HG03439 (cell line): ENCODE measurements around the gene C1orf226.
"Not testable (repeated sequence)": the region's sequence is repeated elsewhere in the genome, so short reads cannot be mapped to it uniquely, and the experiment has no call there.

Experiments used
- ATAC-seq: cut with Tn5 transposase; IDR thresholded peaks from one replicate; pipeline ENCODE4 v1.9.1; 2021; ENCODE audit warnings: mild to moderate bottlenecking, moderate library complexity; ENCODE audit not compliant: unreplicated experiment

C1orf226 gene

GRCh38 chr1:162381383-162381782 is at the start of gene C1orf226:
Gene C1orf226, plus strand, starts transcription at chr1:162381728. Its CDS starts 174 bp downstream, at chr1:162381902.
- ATAC-seq: no peak

- no peak for ATAC-seq
Observed at GRCh38 chr1:162333991-162334390, 47.5 kb upstream of the C1orf226 start.

GRCh38 chr1:162335126-162335525 is 46.4 kb upstream of the C1orf226 start:
- ATAC-seq: no peak

- no peak for ATAC-seq
Observed at GRCh38 chr1:162336621-162337285, 44.8 kb upstream of the C1orf226 start.

DNA sequence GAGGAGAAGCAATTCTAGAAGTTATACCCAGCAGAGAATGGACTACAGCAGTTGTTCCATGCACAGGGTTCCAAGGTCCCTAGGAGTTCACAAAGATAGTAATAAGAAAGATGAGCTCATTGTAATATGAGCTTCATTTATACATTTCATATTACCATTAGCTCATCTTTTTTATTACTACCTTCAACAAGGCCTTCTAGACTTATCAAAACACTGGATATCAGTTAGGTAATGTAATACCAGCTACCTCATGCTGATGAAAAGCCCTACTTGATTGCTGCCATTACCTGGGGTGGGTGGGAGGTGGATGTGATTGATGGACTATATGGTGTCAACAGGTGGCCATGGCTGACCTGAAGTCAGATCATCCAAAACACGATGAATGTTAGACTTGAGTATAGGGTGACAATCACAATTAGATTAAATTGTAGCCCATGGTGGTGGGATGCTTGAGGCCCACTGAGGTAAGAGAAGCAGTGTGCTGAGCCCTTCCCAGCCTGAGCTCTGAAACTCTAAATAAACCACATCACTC is 39.0 kb upstream of the C1orf226 start:
- no peak for ATAC-seq

GRCh38 chr1:162343470-162343869 is 38.1 kb upstream of the C1orf226 start:
- ATAC-seq: no peak

- no peak for ATAC-seq
Observed at GRCh38 chr1:162347281-162347680, 34.2 kb upstream of the C1orf226 start.

- no peak for ATAC-seq
Observed at GRCh38 chr1:162349635-162350330, 31.7 kb upstream of the C1orf226 start.

- no peak for ATAC-seq
Observed at GRCh38 chr1:162351246-162351842, 30.2 kb upstream of the C1orf226 start.

DNA sequence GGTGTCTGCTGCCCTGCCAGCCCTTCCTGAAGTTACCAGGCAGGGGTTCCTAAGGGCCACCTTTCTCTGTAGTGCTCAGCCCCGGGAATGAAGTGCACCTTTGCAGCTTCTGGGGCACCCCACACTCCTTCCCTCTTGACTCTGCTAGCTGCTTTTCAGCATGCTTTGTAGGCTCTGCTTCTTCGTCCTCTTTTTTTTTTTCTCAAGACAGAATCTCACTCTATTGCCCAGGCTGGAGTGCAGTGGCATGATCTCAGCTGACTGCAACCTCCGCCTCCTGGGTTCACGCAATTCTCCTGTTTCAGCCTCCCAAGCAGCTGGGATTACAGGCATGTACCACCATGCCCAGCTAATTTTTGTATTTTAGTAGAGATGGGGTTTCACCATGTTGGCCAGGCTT is 29.7 kb upstream of the C1orf226 start:
- not testable (repeated sequence) for ATAC-seq

DNA sequence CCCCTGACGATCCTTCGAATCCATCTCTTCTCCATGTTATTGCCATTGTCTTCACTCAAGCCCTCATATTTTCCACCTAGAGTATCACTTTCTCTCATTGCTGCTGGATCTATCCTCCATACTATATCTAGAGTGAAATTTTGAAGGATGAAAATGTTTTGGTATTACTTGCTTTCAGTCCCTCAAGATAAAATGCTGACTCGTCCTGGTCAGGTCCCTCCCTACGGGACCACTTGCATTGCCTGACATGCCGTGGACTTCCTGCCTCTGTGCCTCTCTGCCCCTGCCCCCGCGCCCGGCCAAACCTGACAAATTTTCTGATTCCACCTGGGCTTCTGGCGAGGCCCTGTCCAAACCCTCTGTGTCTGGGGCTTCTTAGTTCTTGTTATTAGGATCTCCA is 28.4 kb upstream of the C1orf226 start:
- no peak for ATAC-seq

DNA sequence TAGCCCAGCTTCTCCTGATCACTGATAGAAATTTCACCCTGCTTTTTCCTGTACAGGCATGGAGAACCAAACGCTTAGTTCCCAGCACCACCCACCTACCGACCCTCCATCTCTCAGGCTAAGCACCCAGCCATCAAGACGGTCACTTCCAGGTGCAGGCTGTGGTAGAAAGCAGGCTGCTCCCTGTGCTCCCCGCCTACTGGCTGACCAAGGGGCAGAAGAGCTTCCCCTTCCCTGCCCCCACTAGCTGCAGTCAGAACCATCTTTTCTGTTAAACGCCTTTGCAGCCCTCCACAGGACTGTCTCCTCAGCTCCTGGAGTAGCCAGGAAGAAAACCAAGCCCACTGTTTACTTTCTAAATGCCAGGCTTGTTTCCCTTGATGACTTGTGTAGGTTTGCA is 27.8 kb upstream of the C1orf226 start:
- no peak for ATAC-seq

DNA sequence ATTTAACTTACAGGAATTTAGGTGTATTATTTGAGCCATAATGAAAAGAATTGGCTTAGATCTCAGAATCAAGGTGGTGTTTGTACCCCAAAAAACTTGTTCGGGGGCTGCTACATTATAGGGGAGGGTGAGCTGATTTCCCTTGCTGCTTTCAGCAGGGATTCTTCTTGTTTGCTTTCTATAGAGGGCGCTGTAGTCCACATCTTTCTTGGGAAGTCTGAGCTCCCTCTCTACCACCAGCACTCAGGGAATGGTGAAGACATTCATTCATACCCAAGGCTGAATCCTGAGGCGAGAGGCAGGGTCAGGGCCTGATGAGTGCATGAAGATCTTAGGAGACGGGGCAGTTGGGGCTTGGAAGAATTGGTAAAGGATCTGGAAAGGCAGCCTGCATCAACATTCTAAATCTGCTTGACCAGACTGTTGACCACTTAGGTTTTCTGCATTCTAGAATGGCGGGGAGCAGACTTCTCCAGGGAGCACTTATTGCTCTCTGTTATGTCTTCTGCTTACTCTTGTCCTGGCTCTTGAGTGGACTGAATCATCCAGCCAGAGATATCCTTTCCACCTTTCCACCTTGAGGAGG is 23.8 kb upstream of the C1orf226 start:
- no peak for ATAC-seq

DNA sequence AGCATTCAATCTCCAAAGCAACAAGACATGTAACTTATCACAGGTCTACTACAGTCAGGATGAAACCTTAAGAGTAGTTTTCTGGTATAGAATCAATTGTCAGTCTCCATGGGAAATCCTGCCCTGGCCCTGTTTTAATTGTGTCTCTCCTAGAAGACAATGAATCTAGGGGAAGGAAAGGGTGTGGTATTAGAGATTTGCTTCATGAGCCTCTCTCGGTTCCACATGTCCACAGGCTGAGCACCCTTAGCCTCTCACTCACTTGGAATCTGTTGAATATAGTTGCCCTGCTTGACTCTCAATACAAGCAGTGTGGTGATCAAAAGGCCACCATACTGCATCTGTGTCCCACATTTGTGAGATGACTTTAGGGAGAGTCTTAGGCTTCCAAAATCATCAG is 22.6 kb upstream of the C1orf226 start:
- ATAC-seq: no peak

DNA sequence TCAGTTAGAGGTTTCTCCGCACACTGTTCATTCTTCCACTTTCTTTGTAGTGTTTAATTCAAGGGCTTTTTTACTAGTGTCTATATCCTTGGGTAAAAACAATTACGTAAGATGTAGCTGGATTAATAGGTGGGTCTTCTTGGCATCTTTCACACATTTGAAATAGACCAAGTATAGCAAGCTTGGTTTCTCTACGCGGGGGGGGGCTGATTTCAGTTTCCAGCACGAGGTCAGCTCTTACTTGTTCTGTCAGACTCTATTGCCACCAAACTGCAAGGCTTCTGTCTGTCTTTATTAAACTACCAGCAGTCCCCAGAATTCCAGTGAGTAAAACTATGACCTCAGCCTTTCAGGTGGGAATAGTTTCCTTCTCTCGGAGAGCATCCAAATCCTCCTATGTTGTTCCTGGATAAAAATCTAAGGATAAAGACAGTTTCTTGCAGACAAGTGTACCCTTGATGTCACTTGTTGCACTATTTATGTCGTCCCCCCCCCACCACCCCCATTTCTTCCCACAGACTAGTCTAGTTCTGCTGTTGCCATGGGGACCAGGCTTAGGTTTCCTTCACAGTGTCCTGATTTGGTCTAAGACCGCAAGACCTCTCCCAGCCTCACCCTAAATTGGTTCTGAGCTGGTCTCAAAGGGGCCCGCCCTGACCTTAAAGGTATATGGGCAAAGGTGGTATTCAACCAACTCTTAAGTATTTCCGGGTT is 21.8 kb upstream of the C1orf226 start:
- no peak for ATAC-seq

DNA sequence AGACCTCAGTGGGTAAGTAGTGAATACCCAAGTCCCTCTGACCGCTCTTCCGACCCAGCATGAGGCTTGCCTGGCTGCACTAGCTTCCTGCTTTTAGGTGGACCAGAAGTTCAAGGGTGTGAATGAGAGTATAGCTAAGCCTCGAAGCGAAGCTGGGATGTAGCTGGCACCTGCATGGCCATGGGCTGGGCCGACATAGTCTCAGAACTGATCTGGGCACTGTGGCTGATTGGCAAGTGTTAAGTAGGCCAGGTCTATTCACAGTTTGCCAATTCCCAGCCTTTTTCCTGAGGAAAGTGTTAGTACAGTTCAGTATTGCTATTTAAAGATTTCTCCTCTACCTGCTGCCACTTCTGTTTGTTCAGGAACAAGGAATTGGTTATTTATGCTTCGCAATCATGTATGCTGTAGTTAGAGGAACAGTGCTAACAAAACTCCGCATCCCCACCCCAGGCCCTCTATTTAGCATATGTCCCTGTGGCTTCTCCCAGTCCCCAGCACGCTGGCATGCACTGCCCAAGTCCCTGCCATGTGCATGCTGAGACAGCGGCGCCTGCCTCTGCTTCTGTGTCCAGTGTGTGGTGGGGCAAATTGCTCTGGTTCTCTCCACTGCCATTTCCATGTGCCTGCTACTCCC is 21.2 kb upstream of the C1orf226 start:
- ATAC-seq: no peak

DNA sequence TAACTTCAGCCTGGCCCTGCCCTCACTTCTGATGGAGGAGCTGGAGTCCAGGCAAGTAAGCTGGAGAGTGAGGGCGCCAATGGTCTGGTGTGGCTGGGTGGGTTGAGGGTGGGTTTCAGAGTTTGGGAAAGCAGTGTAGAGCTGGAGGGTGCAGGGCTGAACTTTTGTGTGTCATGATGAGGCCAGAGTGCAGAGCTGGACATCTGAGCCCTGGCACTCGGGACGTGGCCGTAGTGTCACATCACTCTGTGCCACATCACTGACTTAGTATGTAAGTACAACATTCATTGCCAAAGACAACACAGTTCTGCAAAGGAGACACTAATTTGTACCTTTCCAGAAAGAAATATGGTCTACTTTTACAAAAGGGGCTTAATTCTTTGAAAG is 20.7 kb upstream of the C1orf226 start:
- no peak for ATAC-seq

- no peak for ATAC-seq
Observed at GRCh38 chr1:162361349-162361748, 20.2 kb upstream of the C1orf226 start.

DNA sequence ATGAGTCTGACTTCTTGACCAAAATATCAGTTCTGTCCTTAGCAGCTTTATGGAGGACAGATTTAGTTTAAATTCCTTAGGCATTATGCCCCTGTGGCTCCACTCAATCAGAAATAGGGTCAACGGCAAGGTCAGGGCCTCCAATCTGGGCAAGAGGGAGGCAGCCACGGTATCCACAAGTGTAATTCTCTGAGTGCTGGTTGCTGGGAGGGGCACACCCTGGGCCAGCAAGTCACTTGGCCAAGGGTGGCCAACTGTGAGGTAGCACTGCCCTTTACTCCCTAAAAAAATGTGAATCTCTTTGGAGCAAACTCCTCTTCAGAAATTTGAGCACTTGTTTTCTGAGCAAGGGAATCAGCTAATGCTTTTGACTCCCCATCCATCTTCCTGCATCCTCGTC is 17.7 kb upstream of the C1orf226 start:
- ATAC-seq: no peak

DNA sequence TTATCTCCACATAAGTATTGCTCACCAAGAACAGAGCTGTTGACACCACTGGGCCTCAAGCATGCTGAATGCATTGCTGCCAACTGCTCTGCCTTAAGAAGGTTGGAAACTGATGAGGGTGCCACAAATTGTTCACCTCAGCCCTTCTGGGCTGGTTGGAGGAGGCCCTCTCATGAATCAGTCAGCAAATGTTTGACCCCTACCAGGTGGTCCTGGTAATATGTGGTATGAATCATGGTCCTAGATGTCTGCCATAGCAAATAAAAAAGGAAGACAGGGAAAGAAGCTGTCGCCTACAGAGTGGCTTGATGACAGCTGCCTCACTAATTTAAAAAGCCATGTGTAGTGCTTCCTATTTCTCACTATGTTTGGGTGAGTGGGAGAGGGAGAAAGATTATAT is 17.0 kb upstream of the C1orf226 start:
- no peak for ATAC-seq
